RCC 7860 (cell line): Measurements from ENCODE around the gene APOA4.

Source experiments
- DNase-seq: peaks from one replicate; pipeline ENCODE4 v3.0.0-alpha.2; 2015; ENCODE audit warnings: low spot score
- FAIRE-seq: peaks from 2 replicates; lab custom pipeline; 2012; peaks lifted over from hg19 to GRCh38; lab: Jason Lieb, UNC

APOA4 gene

GRCh38 chr11:116831790-116832349, 8.8 kb upstream of the APOA4 start:
- no peak for DNase-seq
- FAIRE-seq = no peak

- no peak for FAIRE-seq
- no peak for DNase-seq
Measured at GRCh38 chr11:116830184-116830912, 7.2 kb upstream of the APOA4 start.

GRCh38 chr11:116829525-116830183, 6.5 kb upstream of the APOA4 start, which contains the start of gene APOC3:
APOC3 (plus strand) TSS chr11:116829907; CDS start chr11:116830583, 676 bp downstream.
- no peak for FAIRE-seq

GRCh38 chr11:116828632-116829524, 5.8 kb upstream of the APOA4 start:
- DNase-seq = no peak
- no peak for FAIRE-seq

More at GRCh38 chr11:116829525-116830183, 6.5 kb upstream of the APOA4 start, which contains the start of gene APOC3:
- no peak for DNase-seq

- no peak for FAIRE-seq
- no peak for DNase-seq
Measured at GRCh38 chr11:116827461-116827860, 4.4 kb upstream of the APOA4 start.

GRCh38 chr11:116826751-116827431, 3.8 kb upstream of the APOA4 start:
- FAIRE-seq (no peak), DNase-seq (no peak)

- FAIRE-seq (no peak), DNase-seq (no peak)
Measured at GRCh38 chr11:116825854-116826750, 3.0 kb upstream of the APOA4 start.

- FAIRE-seq = no peak
- DNase-seq = no peak
Measured at GRCh38 chr11:116825434-116825833, 2.3 kb upstream of the APOA4 start.

- FAIRE-seq (no peak), DNase-seq (no peak)
Measured at GRCh38 chr11:116822575-116822974, 529 bp downstream of the APOA4 start.

- DNase-seq = no peak
- no peak for FAIRE-seq
Measured at GRCh38 chr11:116821050-116821918, 1.8 kb downstream of the APOA4 start.

- DNase-seq (no peak), FAIRE-seq (no peak)
Measured at GRCh38 chr11:116819049-116819448, 4.1 kb downstream of the APOA4 start.

GRCh38 chr11:116814502-116814901, 8.6 kb downstream of the APOA4 start:
- no peak for DNase-seq
- FAIRE-seq = no peak

- no peak for FAIRE-seq
- DNase-seq = no peak
Measured at GRCh38 chr11:116813781-116814471, 9.2 kb downstream of the APOA4 start.

- no peak for DNase-seq
- no peak for FAIRE-seq
Measured at GRCh38 chr11:116813170-116813569, 9.9 kb downstream of the APOA4 start.

- peak; percentile 93 for FAIRE-seq
Measured at GRCh38 chr11:116812109-116812508, 11.0 kb downstream of the APOA4 start.

GRCh38 chr11:116811194-116811593, 11.9 kb downstream of the APOA4 start:
- no peak for FAIRE-seq
- DNase-seq = no peak

More at GRCh38 chr11:116812109-116812508, 11.0 kb downstream of the APOA4 start:
- DNase-seq = no peak

GRCh38 chr11:116808262-116809175, 14.6 kb downstream of the APOA4 start:
- DNase-seq = no peak
- no peak for FAIRE-seq
